Measurements from ENCODE around the gene KIAA1586. TPM values are rescaled to one million over a fixed set of nuclear protein-coding genes. Genes with fewer than 3 reads are reported as not detected.

KIAA1586 gene, protein sequence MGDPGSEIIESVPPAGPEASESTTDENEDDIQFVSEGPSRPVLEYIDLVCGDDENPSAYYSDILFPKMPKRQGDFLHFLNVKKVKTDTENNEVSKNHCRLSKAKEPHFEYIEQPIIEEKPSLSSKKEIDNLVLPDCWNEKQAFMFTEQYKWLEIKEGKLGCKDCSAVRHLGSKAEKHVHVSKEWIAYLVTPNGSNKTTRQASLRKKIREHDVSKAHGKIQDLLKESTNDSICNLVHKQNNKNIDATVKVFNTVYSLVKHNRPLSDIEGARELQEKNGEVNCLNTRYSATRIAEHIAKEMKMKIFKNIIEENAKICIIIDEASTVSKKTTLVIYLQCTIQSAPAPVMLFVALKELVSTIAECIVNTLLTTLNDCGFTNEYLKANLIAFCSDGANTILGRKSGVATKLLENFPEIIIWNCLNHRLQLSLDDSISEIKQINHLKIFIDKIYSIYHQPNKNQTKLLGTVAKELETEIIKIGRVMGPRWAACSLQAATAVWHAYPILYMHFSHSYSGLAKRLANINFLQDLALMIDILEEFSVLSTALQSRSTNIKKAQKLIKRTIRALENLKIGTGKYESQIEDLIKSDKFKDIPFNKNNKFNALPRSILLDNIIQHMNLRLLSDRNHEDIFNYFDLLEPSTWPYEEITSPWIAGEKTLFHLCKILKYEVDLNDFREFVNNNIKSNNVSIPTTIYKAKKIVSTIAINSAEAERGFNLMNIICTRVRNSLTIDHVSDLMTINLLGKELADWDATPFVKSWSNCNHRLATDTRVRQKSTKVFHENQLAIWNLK
- 4.6 and 5.4 TPM in 2 replicates for total RNA-seq

DNA sequence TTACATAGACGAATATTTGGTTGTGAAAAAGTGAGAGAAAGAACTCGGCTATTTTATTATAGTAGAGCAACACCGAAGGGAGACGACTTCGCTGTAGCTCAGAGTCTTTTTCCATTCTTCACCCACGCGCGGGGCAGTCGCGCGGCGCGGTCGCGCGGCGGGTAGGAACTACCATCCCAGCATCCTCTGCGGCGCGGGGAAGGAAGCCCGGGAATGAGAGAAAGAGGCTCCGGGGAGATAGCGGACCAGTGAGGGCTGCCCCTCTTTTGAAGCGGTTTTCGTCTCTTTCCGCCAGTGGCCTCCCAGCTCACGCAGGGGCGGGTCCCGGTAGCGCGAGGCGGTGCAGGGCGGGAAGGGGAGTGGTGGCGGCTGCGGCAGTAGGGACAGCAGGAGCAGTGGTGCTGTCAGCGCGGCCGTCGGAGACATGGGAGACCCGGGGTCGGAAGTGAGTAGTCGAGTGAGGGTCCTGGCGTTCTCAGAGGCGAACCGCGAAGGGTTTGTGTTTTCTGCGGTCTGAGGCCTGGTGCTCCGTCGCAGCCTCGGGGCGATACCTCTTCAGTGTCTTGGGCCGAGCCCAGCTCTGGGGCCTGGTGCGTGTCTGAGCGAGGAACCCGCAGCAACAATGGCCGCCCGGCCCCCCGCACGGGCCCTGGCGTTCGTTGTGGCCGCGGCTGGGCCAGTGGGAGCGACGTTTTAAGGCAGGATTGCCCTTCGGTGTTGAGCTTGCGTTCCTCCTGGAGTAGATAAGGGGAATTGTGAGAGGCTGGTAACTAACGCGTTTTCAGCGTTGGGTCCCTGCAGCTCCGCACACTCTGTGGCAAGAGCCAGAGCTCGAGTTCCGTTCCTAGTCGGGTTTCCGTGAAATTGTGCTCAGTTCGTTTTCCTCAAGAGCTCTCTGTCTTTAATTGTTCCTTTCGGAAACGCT is at the start of gene KIAA1586:
Gene KIAA1586 (plus strand): TSS at position 362 of the 925 bp plus-strand sequence. CDS start 63 bp downstream, at position 425.

DNA sequence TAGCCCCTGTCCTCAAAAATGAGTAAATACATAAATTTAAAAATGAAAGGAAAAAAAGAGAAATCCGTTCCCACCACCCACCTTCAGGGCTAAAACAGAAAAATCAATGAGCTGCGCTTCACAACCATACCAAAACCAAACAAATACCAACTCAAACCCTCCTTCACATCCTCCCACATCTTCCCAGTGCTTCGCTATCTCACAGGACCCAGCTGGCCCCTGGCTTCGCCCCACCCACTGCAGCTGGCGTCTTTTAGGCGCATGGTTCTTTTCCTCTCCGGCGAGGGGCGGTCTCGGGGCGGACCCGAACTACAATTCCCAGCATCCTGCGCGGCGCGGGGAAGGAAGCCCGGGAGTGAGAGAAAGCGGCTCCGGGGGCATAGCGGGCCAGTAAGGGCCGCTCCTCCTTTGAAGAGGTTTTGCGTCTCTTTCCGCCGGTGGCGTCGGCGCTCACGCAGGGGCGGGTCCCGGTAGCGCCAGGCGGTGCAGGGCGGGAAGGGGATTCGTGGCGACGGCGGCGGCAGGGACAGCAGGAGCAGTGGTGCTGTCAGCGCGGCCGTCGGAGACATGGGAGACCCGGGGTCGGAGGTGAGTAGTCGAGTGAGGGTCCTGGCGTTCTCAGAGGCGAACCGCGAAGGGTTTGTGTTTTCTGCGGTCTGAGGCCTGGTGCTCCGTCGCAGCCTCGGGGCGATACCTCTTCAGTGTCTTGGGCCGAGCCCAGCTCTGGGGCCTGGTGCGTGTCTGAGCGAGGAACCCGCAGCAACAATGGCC is 43.4 kb downstream of the KIAA1586 start, which contains the start of gene ZNF451:
Gene ZNF451 (plus strand): TSS at position 502 of the 771 bp plus-strand sequence. CDS start 66 bp downstream, at position 568.

Other genes with a start within 250 kb of the KIAA1586 start
- 1.2 and 3.1 TPM in 2 replicates for gene BEND6, start 91.6 kb upstream of the KIAA1586 start, total RNA-seq
- gene ZNF451, start 43.5 kb downstream of the KIAA1586 start, total RNA-seq, result 19.8 and 22.6 TPM in 2 replicates
- 1.1 and 2.8 TPM in 2 replicates for gene BAG2, start 125.6 kb downstream of the KIAA1586 start, total RNA-seq
- gene RAB23, start 175.6 kb downstream of the KIAA1586 start, total RNA-seq, result 6.6 and 8.1 TPM in 2 replicates

Data from hair follicular keratinocyte (primary cell).